Neural progenitor cell (in vitro differentiated cells): ENCODE data around the gene MANBA.

Experiments used
- EZH2 ChIP-seq: fragments of 200-600 bp; sonication (generic); IDR thresholded peaks from 2 replicates; pipeline ENCODE4 v1.6.1; 2017; ENCODE audit warnings: antibody characterized with exemption, mild to moderate bottlenecking, moderate library complexity
- EZH2phosphoT487 ChIP-seq: fragments of 200-600 bp; sonication (generic); IDR thresholded peaks from 2 replicates; pipeline ENCODE4 v1.6.1; 2017; ENCODE audit warnings: antibody characterized with exemption
- TF ChIP-seq, protein P1 (sequence below): fragments of 200-600 bp; sonication (generic); IDR thresholded peaks from 2 replicates; pipeline ENCODE4 v1.5.1; 2017; ENCODE audit warnings: antibody characterized with exemption, mild to moderate bottlenecking

DNA sequence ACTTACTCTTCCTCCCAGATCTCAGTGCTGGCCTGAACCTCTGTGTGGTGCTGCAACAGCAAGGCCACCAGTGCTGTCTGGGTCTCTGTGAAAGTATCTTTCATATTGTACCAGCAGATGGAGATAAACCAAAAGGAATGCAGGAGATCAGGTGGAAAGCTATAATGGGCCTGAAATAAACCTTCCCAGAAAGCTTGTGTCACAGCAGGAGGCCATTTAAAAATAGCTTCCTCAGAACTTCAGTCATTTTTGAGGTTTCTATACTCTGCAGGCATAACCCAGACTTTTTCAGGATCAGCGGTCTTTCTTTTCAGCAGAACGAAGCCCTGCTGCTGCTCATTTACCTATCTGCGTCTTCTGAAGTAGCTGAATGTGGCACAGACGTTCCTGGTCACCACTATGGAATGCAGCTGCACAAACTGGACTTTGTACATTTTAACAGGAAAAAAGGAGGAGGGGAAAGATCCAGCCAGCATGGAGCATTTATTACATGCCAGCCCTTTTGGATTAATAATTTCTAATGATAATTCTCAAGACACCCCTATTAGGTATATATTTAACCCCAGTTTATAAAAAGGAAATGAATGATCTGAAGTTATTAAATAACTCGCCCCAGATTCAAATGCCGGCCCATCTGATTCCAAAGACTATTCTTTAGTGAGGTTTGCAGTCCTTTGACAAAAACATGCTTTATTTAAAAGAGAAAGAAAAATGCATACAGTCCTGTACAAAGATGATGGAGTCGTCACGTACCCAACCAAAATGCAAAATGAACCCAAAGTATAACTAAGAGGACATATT, 139.9 kb downstream of the MANBA start:
- no peak for TF ChIP-seq EZH2
- TF ChIP-seq, protein P1, sequence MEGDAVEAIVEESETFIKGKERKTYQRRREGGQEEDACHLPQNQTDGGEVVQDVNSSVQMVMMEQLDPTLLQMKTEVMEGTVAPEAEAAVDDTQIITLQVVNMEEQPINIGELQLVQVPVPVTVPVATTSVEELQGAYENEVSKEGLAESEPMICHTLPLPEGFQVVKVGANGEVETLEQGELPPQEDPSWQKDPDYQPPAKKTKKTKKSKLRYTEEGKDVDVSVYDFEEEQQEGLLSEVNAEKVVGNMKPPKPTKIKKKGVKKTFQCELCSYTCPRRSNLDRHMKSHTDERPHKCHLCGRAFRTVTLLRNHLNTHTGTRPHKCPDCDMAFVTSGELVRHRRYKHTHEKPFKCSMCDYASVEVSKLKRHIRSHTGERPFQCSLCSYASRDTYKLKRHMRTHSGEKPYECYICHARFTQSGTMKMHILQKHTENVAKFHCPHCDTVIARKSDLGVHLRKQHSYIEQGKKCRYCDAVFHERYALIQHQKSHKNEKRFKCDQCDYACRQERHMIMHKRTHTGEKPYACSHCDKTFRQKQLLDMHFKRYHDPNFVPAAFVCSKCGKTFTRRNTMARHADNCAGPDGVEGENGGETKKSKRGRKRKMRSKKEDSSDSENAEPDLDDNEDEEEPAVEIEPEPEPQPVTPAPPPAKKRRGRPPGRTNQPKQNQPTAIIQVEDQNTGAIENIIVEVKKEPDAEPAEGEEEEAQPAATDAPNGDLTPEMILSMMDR: peak; percentile 31
- no peak for TF ChIP-seq EZH2phosphoT487
